Measurements from ENCODE around the gene NUDT14.

NUDT14 gene

GRCh38 chr14:105211758-105212089 lies 30.6 kb upstream of the NUDT14 start:
- DNase-seq: no peak

DNA sequence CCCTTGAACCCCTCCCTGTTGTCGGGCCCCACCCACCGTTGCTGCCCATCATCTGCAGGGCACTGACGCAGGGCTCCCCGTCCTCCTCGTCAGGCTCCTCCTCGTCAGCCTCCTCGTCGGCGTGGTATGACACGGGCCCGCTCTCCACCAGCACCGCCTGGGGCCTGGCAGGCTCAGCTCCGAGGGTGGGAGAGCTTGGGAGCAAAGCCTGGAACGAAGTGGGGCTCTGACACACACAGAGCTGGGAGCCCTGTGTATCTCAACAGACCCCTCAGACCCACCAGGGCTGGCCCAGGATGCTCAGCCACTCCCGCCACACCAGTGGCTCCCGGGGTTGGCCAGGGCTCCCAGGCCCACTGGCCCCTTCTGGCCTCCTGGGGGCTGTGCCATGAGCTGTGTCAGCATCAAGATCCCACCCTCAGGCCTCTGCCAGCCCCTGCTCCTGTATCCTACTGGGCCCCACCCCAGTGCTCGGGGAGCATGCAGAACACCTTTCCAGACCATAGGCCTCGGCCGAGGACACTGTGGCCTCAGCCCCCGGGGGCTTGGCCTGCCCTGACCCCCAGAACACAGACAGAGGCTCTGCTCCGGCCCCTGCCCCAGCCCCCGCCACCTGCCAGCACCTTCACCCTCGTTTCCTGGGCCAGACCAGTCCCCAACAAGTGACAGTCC lies 30.1 kb upstream of the NUDT14 start:
- DNase-seq: no peak

GRCh38 chr14:105210266-105211025 lies 29.3 kb upstream of the NUDT14 start:
- DNase-seq: no peak

- no peak for DNase-seq
Observed at GRCh38 chr14:105209646-105210045, 28.5 kb upstream of the NUDT14 start.

DNA sequence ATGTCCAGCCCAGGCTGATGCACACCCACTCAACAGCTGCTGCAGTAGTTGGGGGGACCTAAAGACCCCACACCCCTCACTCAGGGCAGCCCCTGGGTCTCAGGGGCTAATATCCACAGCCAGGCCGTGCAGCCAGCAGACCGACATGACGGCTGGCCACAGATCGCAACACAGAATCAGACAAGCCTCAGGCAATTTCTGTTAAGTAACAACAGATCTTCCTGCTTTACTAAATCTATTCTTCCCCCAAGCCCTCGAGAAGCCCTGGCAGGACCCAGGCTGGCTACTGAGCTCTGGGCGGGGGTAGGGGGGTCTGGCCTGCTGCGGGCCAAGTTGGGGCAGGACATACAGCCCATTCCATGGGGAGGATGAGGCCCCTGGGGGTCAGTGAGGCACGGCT lies 28.0 kb upstream of the NUDT14 start:
- DNase-seq: no peak

DNA sequence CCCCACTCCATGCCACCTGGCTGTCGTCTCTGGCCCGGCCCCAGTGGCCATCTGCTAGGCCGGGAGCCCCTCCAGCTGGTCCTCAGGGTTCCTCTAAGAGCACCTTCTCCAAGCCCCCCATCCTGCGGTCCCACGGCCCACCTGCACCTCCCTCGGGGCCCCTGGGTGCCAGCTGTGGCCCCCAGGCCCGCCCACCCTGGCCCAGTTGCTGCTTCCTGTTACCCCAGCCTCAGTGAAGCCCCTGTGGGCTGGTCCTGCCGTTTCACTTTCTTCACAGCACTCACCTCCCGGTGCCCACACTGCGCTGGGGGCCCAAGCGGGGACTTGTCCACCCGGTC lies 27.6 kb upstream of the NUDT14 start:
- no peak for DNase-seq

- no peak for DNase-seq
Observed at GRCh38 chr14:105207996-105208737, 27.1 kb upstream of the NUDT14 start.

DNA sequence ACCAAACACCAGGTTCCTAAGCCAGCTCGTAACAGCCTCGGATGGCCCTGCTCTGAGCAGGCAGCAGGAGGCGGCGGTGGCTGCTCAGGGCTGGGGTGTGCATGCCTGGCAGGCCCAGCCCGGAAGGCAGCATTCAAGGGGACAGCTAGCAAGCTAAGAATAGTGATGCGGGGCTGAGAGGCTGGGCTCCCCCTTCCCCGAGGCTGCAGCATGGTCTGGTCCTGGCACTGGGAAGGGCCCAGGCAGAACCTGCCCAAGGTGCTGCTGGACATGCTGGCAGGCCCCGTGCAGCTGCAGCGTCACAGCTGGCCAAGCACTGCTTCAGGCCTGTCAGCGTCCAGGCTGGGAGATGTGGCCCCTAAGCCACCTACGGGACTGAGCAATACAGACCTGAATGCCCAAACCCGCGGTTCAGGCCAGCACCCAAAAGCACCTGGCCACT lies 26.4 kb upstream of the NUDT14 start:
- no peak for DNase-seq

DNA sequence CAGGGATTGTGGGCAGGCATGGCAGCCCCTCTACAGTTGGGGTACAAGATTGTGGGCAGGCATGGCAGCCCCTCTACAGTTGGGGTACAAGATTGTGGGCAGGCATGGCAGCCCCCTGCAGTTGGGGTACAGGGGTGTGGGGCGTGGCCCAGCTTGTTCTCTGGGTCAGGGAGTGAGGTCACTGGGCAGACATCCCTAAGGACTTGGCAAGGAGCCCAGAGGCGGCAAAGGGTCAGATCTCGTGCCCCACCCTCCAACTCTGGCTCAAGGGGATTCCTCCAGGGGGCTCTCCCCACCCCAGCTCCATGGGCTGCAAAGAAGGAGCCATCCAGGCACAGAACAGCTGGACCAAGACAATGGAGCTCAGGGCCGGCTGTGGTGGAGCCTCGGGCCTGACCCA lies 25.8 kb upstream of the NUDT14 start:
- DNase-seq: no peak

- DNase-seq: no peak
Observed at GRCh38 chr14:105205673-105206208, 24.6 kb upstream of the NUDT14 start.

DNA sequence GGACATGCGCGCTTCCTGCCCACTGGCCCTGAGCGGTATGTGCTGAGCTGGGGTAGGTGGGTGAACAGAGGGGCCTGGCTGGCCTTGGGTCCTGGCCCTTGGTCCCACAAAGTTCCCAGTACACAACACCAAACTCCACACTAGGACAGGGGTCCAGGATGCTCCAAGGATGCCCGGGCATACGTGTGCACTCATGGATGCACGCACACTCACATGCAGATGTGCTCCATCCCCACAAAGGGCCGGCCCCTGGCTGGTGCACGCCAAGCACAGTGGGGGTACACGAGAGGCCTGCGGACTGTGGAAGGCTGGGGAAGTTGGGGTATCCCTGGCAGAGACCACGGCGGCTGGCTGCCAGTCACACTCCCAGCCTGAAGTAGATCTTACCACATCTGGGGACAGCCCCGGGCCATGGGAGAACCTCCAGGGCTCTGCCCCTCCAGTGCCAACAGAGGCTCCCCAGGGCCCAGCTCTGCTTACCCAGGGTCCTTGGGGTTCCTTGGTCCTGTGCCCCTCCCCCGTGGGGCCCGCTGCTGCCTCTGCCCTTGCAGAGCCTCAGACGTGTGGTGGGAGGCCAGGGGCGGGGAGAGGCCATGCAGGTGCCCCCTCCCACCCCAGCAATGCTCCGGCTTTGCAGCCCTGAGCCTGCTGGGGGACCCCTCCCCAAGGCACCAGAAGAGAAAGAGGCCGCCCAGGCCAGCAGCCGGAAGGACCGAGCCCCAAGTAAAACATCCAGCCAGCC lies 24.0 kb upstream of the NUDT14 start:
- no peak for DNase-seq

DNA sequence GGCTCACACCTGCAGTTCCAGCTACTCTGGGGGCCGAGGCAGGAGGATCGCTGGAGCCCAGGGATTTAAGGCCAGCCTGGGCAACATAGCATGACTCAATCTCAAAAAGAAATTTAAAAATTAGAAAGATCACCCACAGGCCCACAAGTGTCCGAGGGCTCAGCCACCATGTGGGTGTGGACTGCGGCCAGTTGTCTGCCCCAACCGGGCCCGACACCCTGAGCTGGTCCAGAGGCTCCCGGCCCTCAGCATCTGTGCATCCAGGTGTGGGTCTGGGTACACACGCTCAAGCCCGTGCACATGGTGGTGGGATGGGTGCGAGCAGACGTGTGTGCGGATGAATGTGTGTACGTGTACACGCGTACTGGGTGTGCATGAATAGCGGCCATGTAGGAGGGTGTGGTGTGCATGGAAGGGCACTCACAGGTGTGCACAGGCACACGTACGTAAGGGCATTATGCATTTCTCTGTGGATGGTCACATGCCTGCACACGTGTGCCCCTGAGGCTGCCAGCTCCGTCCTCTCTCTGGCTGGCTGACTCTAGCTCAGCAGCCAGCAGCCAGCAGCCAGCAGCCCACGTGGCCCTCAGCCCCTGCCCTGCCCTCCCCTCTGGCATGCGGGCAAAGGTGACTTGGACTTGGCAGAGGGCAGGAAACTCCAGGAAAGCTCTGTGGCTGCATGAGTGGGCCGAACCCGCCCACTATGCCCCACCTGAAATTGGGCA lies 23.3 kb upstream of the NUDT14 start:
- DNase-seq: no peak

DNA sequence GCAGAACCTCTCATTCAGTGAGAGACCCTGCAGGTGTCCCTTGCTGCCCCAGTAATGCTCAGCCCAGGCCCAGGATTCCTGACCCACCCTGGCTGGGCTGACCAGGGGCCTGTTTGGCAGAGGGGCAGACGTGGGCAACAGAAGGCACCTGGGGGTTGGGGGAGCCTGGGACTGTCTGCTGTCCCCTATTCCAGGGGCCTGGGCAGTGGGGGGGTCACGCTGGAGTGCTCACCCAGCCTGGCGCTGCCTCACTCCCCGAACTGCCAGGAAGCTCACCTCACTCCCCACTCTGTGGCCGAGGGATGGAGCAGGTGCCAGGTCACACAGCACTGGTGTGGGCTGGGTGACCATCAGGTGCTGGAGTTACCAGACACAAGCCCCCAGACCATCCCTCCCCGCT lies 22.6 kb upstream of the NUDT14 start:
- no peak for DNase-seq

GRCh38 chr14:105203057-105203531 lies 22.0 kb upstream of the NUDT14 start:
- DNase-seq: no peak

DNA sequence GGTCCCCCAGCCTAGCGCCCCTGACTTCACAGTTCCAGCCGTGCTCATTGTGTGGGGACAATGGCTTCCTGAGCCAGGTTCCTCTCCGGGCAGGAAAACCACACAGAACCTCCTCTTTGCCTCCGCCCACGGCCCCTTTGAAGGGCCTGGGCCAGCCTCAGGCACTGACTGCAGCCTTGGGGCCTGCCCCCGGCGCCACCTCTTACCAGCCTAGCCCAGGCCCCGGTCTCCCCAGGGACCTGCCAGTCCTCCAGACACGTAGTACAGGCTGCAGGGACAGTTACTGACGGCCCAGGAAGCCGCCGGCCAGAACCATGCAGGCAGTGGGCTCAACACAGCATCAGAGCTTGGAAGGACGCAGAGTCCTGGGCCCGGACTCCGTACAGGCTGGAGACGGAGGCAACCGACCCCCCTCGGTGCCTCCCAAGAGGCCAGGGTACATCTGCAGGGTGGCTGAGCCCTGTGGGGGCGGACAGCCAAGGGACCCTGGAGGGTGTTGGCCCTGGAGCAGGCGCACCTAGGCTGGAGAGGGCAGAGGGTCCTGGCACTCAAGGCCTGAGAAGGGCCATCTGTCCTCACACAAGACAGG lies 20.9 kb upstream of the NUDT14 start:
- no peak for DNase-seq

- no peak for DNase-seq
Observed at GRCh38 chr14:105201156-105201924, 20.2 kb upstream of the NUDT14 start.

DNA sequence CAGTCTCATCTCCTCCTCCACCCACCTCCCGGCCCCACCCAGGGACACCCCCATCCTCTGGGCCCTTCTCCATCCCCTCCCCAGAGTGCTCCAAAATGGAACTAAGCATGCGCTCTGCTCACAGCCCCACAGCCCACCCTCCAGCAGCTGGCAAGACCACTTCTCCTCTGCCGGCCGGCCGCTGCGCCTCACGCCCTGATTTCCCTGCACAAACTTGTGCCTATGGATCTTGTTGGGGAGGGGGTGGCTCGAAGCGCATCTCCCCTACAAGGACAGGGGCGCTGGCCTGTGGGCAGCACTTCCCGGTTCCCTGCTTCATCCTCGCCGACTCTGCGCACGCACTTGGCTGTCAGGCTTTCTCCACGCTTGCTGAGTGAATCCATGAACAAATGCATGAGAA lies 19.5 kb upstream of the NUDT14 start:
- DNase-seq: no peak

DNA sequence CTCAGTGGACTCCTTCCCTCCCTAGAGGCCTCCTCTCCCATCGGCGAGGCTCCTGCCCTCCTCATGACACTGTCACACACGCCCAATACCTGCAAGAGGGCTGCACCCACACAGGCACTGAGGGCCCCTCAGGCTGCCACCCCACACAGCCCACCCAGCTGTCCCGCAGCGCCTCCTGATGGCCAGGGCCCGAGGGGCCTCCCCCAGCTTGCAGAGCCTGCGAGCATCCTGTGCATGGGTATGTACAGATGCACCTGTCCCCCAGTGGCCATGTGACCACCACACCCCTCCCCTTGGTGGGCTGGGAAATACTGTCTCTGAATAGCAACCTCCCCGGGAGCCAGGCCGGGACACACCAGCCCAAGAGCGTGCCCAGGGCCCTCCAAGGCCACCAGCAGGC lies 19.0 kb upstream of the NUDT14 start:
- DNase-seq: no peak

DNA sequence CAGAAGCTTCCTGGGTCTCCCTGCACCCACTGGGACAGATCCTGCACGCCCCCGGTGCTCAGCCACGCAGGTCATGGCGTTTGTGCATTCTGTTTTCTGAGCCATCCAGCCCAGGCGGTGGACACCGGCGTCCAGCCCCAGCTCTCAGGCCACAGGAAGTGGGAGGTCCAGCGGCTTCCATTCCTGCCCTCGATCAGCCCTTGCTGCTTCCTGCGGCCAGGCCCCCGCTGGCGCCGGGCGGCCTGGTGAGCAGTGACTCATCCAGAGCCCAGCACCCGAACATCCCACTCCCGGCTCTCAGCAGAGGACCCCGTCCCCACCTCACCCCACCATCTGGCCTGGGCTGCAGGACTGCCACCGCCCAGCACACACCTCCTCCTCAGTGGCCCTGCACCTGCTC lies 18.0 kb upstream of the NUDT14 start:
- no peak for DNase-seq

DNA sequence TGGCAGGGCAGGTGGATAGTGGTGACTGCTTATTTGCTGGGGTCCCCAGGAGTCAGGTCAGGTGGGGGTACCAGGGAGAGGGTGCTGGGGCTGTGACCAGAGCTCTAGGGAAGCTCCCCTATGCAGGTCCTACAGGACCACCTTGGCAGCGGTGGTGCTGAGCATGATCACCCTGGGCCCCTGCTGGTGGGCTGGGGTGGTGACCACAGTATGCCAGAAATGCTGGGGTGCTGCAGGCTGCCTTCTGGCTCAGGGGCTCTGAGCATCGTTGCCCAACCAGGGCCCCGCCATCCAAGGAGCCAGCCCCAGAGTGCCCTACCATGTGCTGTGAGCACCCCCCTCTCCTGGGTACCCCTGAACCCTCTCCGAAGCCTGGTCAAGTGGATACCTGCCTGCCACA lies 17.5 kb upstream of the NUDT14 start:
- DNase-seq: no peak

DNA sequence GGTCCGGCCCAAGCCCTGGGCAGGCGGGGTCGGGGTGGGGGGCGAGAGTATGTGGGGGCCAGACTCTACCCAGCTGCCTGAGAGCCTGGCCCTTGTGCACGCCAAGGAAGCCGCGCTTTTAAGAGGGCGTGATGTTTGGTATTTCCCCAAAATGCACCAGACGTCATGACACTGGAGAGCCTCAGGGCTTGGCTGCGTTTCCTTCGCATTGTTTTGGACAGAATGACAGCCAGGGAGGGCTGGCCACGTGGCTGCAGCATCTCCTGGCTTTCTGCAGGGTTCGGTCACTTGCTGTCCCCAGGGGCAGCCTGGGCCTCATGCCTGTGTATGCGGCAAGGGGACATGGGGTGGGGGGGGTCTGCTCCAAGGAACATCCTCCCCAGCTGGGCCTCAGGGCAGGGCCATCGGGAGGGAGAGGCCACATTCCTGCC lies 16.1 kb upstream of the NUDT14 start:
- no peak for DNase-seq

All from NCI-H187 (cell line).